ENCODE data around the gene CCDC157. TPM values are rescaled to one million over a fixed set of nuclear protein-coding genes. Genes with fewer than 3 reads are reported as not detected.
"Not testable (repeated sequence)": the region's sequence is repeated elsewhere in the genome, so short reads cannot be mapped to it uniquely, and the experiment has no call there.

CCDC157 gene
- total RNA-seq, 1 donor from 2014 or later, result 2.9 TPM

- Mint-ChIP-seq H3K4me1 (peaks cover 9% of the 10 kb centered on the region), H3K27ac (no peak overlapping the region), H3K4me3 (no peak overlapping the region), H3K27me3 (peaks cover 31% of the 10 kb centered on the region), H3K36me3 (ENCODE audit: low read depth) (no peaks in the 10 kb centered on the region), H3K9me3 (no peaks in the 10 kb centered on the region)
- CTCF ChIA-PET, result no interaction called here
- no peak for TF ChIP-seq CTCF (IDR thresholded peaks at IDR 0.05)
- no peak for ATAC-seq (ENCODE audit: low read depth)
- no peak for DNase-seq
- POLR2A ChIA-PET, result no interaction called here
- intact Hi-C loops (cut with micrococcal nuclease), result no loop called here
These were observed 43.4 kb downstream of the CCDC157 start for GRCh38 chr22:30400159-30400558.

- intact Hi-C loops (cut with micrococcal nuclease); POLR2A ChIA-PET; H3K27ac Mint-ChIP-seq; H3K36me3 Mint-ChIP-seq (ENCODE audit: low read depth); ATAC-seq (ENCODE audit: low read depth); DNase-seq; H3K9me3 Mint-ChIP-seq; H3K4me1 Mint-ChIP-seq; H3K4me3 Mint-ChIP-seq: not testable (repeated sequence)
- CTCF ChIA-PET, result interaction anchor here (1.1 kb wide), 1 partner anchor 10 kb away, joined by 3 read pairs; no protein-coding TSS in a partner anchor
- H3K27me3 Mint-ChIP-seq, result peaks cover 22% of the 10 kb centered on the region
These were observed 44.2 kb downstream of the CCDC157 start for GRCh38 chr22:30401024-30401423.

GRCh38 chr22:30402028-30402765, 45.4 kb downstream of the CCDC157 start:
- intact Hi-C loops (cut with micrococcal nuclease), result no loop called here
- no peak for TF ChIP-seq CTCF (IDR thresholded peaks at IDR 0.05)
- H3K4me3 Mint-ChIP-seq, result no peak overlapping the region
- ChIA-PET POLR2A (interaction anchor here (0.7 kb wide), 2 partner anchors 13 to 233 kb away, joined by 3 to 4 read pairs; partner anchors contain the start of gene SLC35E4), CTCF (interaction anchor here (0.7 to 1.1 kb wide), 2 partner anchors 11 to 97 kb away, joined by 3 read pairs; no protein-coding TSS in a partner anchor)
- ATAC-seq (ENCODE audit: low read depth), result no peak
- H3K27me3 Mint-ChIP-seq, result peaks cover 14% of the 10 kb centered on the region
- no peak for DNase-seq
- no peaks in the 10 kb centered on the region for H3K9me3 Mint-ChIP-seq
- peaks cover 3% of the 10 kb centered on the region for H3K4me1 Mint-ChIP-seq
- no peak overlapping the region for H3K27ac Mint-ChIP-seq
- H3K36me3 Mint-ChIP-seq (ENCODE audit: low read depth), result no peaks in the 10 kb centered on the region

GRCh38 chr22:30402766-30403104, 45.9 kb downstream of the CCDC157 start:
- peaks cover 13% of the 10 kb centered on the region for H3K27me3 Mint-ChIP-seq
- POLR2A ChIA-PET, result interaction anchor here (0.7 kb wide), 1 partner anchor 233 kb away, joined by 3 read pairs; the partner anchor contains the start of gene SLC35E4
- H3K36me3 Mint-ChIP-seq (ENCODE audit: low read depth); intact Hi-C loops (cut with micrococcal nuclease); H3K4me1 Mint-ChIP-seq; H3K9me3 Mint-ChIP-seq; H3K27ac Mint-ChIP-seq; H3K4me3 Mint-ChIP-seq; ATAC-seq (ENCODE audit: low read depth); DNase-seq: not testable (repeated sequence)
- CTCF ChIA-PET, result interaction anchor here (0.7 kb wide), 1 partner anchor 97 kb away, joined by 3 read pairs; no protein-coding TSS in a partner anchor

- no peaks in the 10 kb centered on the region for H3K36me3 Mint-ChIP-seq (ENCODE audit: low read depth)
- ChIA-PET CTCF (no interaction called here), POLR2A (no interaction called here)
- H3K4me3 Mint-ChIP-seq, result no peak overlapping the region
- no peak for ATAC-seq (ENCODE audit: low read depth)
- no peaks in the 10 kb centered on the region for H3K4me1 Mint-ChIP-seq
- TF ChIP-seq CTCF (IDR thresholded peaks at IDR 0.05), result no peak
- H3K27ac Mint-ChIP-seq, result no peak overlapping the region
- no peaks in the 10 kb centered on the region for H3K27me3 Mint-ChIP-seq
- no peak for DNase-seq
- no peaks in the 10 kb centered on the region for H3K9me3 Mint-ChIP-seq
- intact Hi-C loops (cut with micrococcal nuclease), result no loop called here
These were observed 47.5 kb downstream of the CCDC157 start for GRCh38 chr22:30404307-30404706.

- H3K4me1 Mint-ChIP-seq, result no peaks in the 10 kb centered on the region
- no peaks in the 10 kb centered on the region for H3K27me3 Mint-ChIP-seq
- DNase-seq, result no peak
- H3K36me3 Mint-ChIP-seq (ENCODE audit: low read depth), result no peaks in the 10 kb centered on the region
- ChIA-PET POLR2A (no interaction called here), CTCF (no interaction called here)
- intact Hi-C loops (cut with micrococcal nuclease), result no loop called here
- ATAC-seq (ENCODE audit: low read depth), result no peak
- H3K4me3 Mint-ChIP-seq, result no peak overlapping the region
- no peak overlapping the region for H3K27ac Mint-ChIP-seq
- H3K9me3 Mint-ChIP-seq, result no peaks in the 10 kb centered on the region
- TF ChIP-seq CTCF (IDR thresholded peaks at IDR 0.05), result no peak
These were observed 48.9 kb downstream of the CCDC157 start for GRCh38 chr22:30405731-30406130.
